NCI-H2171 (cell line): ENCODE data around the gene CXorf49B.

Experiments
- DNase-seq: peaks from one replicate; lab custom pipeline; 2025; lab: John Stamatoyannopoulos, UW

CXorf49B gene

DNA sequence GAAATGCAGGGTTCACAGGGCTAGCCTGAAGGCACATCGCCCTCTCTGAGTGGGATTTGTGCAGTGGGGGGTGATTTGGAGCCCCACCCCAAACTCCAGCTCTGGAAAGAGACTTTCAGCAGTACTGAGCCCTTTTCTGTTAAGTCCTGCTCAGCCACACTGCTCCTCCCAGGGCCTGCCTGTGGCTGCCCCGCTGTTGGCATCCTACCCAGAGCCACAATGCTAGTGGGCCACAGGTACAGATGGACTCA, 52.7 kb downstream of the CXorf49B start:
- DNase-seq, result no peak
